ENCODE measurements around the gene MARCHF4. TPM values are rescaled to one million over a fixed set of nuclear protein-coding genes. Genes with fewer than 3 reads are reported as not detected.

The MARCHF4 gene
- total RNA-seq, 2 donors from 2014 or later, result not detected

DNA sequence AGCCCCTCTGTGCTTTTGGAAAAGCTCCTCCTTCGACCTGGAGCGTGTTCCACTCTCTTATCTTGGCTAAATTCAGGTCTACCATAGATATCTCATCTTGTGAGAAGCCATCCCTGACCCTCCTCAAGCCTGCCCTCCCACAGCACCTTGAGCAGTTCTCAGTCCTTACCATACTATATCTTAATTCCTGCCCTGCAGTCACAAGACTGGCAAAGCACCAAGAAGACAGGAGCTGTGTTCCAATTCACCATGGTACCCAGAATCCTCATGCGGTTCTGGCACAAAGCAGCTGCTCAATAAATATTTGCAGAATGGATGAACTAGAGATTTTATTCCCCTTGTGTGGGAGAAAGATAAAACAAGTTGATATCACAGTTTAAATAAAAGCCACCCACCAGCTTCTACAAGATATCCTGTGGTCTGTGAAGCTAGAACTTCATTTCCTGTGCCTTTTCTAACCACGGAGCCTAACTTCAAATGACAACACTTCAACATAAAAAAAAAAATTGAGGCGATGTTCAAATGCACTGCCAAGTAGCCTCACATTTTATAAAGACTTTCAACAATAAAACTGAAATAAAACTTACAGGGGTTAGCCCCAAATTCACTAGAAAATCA is 19.5 kb downstream of the MARCHF4 start:
- peaks cover 67% of the 10 kb centered on the region for H3K4me1 Mint-ChIP-seq (ENCODE audit: low read depth)
- H3K27ac Mint-ChIP-seq, result peak overlapping the region; percentile 64
- H3K36me3 Mint-ChIP-seq (ENCODE audit: insufficient read depth in 2 of 2), result no peaks in the 10 kb centered on the region
- peak overlapping the region; percentile 43 to 64 for H3K4me3 Mint-ChIP-seq
- ATAC-seq (replicated peaks in 1 of 2) (no peak), DNase-seq (no peak)
- no peaks in the 10 kb centered on the region for H3K27me3 Mint-ChIP-seq (ENCODE audit: low read depth)
- peaks cover 0 to 2% of the 10 kb centered on the region in 2 donors for H3K9me3 Mint-ChIP-seq

DNA sequence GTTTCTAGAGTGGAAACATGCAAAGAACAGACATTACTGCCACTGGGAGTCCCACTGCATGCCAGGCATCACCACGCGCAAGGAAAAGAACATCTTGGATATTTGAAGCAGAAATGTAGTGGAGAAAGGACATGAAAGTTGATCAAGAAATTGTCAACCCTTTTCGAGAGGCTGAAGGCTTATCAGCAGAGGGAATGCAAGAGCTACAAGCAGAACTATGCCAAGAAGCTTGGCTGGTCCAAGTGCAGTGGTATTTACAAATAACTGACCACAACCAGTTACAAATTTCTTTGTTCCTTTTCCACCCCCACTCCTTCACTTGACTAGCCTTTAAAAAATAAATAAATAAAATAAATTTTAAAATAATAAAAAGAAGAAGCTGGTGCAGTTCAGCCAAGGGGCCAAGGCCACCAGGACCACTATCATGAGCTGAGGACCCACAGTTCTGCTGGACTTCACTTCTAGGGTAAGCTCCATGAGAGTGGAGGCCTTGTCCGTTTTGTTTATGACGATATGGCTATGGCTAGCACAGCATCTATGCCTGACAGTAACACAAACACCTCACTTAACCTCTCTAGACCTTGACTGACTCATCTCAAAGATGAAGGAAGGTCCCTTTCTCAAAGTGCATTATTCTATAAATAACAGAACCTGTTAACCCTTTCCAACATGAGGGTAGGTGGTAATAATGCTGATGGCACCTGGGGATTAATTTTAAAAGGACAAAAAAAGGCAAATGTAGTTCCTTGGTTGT is 20.9 kb downstream of the MARCHF4 start:
- no peak for DNase-seq
- H3K4me3 Mint-ChIP-seq, result peak overlapping the region in 1 of 2 donors; percentile 45
- ATAC-seq (replicated peaks in 1 of 2), result no peak
- H3K27me3 Mint-ChIP-seq (ENCODE audit: low read depth), result no peaks in the 10 kb centered on the region
- H3K27ac Mint-ChIP-seq, result no peak overlapping the region
- peaks cover 0 to 1% of the 10 kb centered on the region in 2 donors for H3K36me3 Mint-ChIP-seq (ENCODE audit: insufficient read depth in 2 of 2)
- peaks cover 0 to 2% of the 10 kb centered on the region in 2 donors for H3K9me3 Mint-ChIP-seq
- H3K4me1 Mint-ChIP-seq (ENCODE audit: low read depth), result peaks cover 81% of the 10 kb centered on the region

DNA sequence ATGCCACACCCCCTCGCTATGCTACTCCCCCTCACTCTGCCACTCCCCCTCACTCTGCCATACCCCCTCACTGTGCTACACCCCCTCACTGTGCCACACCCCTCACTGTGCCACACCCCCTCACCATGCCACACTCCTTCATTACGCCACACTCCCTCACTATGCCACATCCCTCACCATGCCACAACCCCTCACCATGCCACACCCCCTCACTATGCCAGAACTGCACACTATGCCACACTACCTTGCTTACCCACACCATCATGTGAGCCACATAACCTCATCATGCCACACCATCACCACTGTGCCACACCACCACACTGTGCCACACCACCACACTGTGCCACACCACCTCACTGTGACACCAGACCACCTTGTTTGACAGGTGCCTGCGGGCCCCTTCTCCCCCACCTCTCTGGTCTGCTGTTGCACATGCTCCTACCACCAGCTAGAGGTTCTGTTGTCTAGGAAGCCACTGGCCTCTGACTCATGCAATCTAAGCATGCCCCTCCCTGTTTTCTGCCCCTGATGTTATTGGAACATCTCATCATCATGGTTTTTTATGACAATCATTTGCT is 22.0 kb downstream of the MARCHF4 start:
- Mint-ChIP-seq H3K36me3 (ENCODE audit: insufficient read depth in 2 of 2) (peaks cover 0 to 1% of the 10 kb centered on the region in 2 donors), H3K27me3 (ENCODE audit: low read depth) (no peaks in the 10 kb centered on the region), H3K9me3 (peaks cover 0 to 2% of the 10 kb centered on the region in 2 donors), H3K27ac (peak overlapping the region; percentile 13), H3K4me3 (peak overlapping the region; percentile 11 to 21), H3K4me1 (ENCODE audit: low read depth) (peaks cover 85% of the 10 kb centered on the region)
- DNase-seq (peak; percentile 44 to 73), ATAC-seq (replicated peaks in 1 of 2) (peak; percentile 72 to 74)

DNA sequence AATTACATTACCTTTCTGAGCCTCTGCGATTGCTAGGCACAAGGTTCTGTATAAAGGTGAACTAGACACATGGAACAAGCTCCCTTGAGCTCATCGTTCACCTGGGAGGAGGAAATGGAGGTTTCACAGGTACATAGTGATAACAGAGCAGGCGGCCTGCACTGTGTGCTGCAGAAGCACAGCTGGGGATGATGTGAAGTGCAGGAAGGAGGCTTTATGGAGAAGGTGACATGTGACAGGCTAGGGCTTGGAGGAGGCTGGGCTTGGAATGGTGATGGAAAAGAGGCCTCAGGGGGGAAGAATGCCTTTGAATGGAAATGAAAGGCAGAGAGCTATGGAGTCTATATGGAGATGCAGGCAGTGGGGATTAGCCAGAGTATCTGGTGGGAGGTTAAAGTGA is 22.9 kb downstream of the MARCHF4 start:
- DNase-seq (no peak), ATAC-seq (replicated peaks in 1 of 2) (peak; percentile 26 to 29)
- peaks cover 86% of the 10 kb centered on the region for H3K4me1 Mint-ChIP-seq (ENCODE audit: low read depth)
- peak overlapping the region; percentile 80 for H3K27ac Mint-ChIP-seq
- peaks cover 0 to 1% of the 10 kb centered on the region in 2 donors for H3K36me3 Mint-ChIP-seq (ENCODE audit: insufficient read depth in 2 of 2)
- peaks cover 0 to 2% of the 10 kb centered on the region in 2 donors for H3K9me3 Mint-ChIP-seq
- peak overlapping the region; percentile 67 to 73 for H3K4me3 Mint-ChIP-seq
- no peaks in the 10 kb centered on the region for H3K27me3 Mint-ChIP-seq (ENCODE audit: low read depth)

DNA sequence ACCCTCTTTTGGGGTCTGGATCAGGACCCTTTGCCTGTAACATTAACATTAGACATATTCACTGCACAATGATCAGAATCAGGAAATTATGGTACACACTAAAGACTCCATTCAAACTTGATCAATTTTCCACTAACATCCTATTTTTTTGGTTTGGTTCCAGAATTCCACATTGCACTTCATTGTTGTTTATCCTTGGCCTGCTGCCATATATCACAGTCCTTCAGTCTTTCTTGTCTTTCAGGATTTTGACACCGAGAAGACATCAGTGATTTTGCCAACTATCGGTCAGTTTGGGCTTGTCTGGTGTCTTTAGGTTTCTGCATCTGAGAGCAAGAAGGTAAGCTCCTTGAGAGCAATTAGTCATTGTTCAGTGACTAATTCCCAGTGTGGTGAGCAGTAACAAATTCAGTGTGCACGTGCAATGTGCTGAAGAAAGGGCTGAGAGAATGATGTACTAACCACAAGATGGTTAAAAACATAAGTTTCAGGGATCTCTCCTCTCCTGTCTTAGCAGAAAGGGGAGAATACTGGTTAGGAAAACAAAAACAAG is 23.5 kb downstream of the MARCHF4 start:
- Mint-ChIP-seq H3K27me3 (ENCODE audit: low read depth) (no peaks in the 10 kb centered on the region), H3K9me3 (peaks cover 0 to 2% of the 10 kb centered on the region in 2 donors), H3K27ac (peak overlapping the region; percentile 80), H3K4me1 (ENCODE audit: low read depth) (peaks cover 84% of the 10 kb centered on the region), H3K36me3 (ENCODE audit: insufficient read depth in 2 of 2) (peaks cover 0 to 1% of the 10 kb centered on the region in 2 donors), H3K4me3 (peak overlapping the region; percentile 67 to 73)
- peak; percentile 39 to 55 for DNase-seq
- peak; percentile 74 to 76 for ATAC-seq (replicated peaks in 1 of 2)

DNA sequence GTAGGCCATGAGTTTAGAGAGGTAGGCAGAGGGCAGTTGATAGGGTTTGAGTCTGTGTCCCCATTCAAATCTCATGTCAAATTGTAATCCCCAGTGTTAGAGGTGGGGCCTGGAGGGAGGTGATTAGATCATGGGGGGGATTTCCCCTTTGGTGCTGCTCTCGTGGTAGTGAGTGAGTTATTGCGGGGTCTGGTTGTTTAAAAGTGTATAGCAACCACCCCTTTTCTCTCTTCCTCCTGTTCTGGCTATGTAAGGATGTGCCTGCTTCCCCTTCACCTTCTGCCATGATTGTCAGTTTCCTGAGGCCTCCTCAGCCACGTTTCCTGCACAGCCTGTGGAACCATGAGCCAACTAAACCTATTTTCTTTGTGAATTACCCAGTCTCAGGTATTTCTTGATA is 25.5 kb downstream of the MARCHF4 start:
- peak overlapping the region; percentile 39 for H3K27ac Mint-ChIP-seq
- H3K9me3 Mint-ChIP-seq, result peaks cover 0 to 2% of the 10 kb centered on the region in 2 donors
- peaks cover 64% of the 10 kb centered on the region for H3K4me1 Mint-ChIP-seq (ENCODE audit: low read depth)

DNA sequence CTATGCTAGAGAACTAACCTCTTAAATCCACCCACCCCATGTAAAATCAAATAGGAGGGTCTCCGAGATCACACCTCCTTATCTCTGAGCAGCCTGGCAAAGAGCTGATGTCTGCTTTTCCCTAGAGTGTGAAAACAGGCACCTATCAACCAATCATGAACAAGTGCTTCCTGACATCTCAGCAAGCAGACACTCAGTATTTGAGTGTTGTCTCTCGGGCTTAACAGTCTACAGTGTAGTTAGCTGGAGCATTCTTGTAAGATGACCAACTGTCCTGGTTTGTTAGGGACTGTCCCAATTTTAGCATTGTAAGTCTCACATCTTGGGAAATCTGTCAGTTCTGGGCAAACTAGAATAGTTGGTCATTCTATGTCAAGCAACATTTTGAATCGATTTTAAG is 26.4 kb downstream of the MARCHF4 start:
- no peak for DNase-seq
- Mint-ChIP-seq H3K27ac (no peak overlapping the region), H3K27me3 (ENCODE audit: low read depth) (no peaks in the 10 kb centered on the region), H3K36me3 (ENCODE audit: insufficient read depth in 2 of 2) (peaks cover 0 to 1% of the 10 kb centered on the region in 2 donors), H3K4me3 (no peak overlapping the region), H3K4me1 (ENCODE audit: low read depth) (peaks cover 65% of the 10 kb centered on the region), H3K9me3 (peaks cover 0 to 2% of the 10 kb centered on the region in 2 donors)
- no peak for ATAC-seq (replicated peaks in 1 of 2)

More for the DNA sequence above, 25.5 kb downstream of the MARCHF4 start:
- DNase-seq, result peak; percentile 33 to 50
- Mint-ChIP-seq H3K36me3 (ENCODE audit: insufficient read depth in 2 of 2) (peaks cover 0 to 1% of the 10 kb centered on the region in 2 donors), H3K27me3 (ENCODE audit: low read depth) (no peaks in the 10 kb centered on the region), H3K4me3 (peak overlapping the region; percentile 54 to 71)
- ATAC-seq (replicated peaks in 1 of 2), result peak; percentile 51 to 54

DNA sequence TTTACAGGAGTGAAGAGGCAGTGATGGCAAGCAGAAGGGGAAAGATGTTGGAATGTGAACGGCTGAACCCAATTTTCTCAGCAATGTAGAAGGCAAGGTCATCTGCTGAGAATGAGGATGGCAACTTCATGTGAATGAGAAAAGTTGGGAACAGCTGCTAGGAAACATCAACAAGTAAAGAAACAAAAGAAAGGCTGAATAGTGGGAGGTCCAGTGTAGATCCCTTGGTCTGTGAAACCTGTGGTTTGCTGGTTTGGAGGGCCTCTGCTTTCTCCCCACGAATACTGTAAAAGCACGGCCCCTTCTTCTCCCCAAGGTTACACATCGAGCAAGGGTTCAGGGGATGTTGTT is 27.4 kb downstream of the MARCHF4 start:
- ATAC-seq (replicated peaks in 1 of 2), result no peak
- Mint-ChIP-seq H3K4me1 (ENCODE audit: low read depth) (peaks cover 57% of the 10 kb centered on the region), H3K27ac (no peak overlapping the region)

DNA sequence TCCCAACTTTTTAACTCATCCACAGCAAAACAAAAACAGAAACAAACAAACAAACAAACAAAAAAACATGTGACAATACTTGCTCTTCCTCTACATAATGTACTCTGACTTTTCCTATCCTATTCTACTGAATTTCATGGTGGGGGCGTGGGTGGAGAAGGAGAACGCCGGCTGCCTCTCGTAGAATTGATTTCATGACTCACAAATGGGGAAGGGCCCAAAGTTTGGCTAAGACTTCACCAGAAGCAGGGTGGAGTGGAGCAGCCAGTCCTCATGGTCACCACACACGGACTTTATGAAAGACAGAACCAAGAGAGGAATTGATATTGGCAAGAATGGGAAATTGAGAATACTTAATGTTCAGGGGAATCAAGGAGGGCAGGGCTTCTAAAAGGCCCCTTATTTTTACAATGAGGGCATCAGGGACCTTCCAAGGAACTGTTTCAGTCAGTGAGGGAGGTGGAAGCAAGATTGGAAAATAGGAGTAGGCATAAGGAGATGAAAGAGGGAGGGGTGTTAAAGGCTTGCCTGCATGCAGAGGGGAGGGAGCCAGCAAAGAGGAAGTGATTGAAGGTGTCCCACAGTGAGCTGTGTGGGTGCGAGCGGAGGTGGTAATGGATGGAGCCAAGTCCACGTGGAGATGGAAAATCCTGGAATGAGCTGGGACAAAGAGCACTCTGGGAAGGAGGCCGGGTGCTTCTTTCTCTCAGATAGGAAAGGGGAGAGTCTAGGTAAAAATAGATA is 27.9 kb downstream of the MARCHF4 start:
- H3K36me3 Mint-ChIP-seq (ENCODE audit: insufficient read depth in 2 of 2), result peaks cover 0 to 1% of the 10 kb centered on the region in 2 donors
- H3K4me3 Mint-ChIP-seq, result no peak overlapping the region

More for the DNA sequence above, 27.4 kb downstream of the MARCHF4 start:
- H3K4me3 Mint-ChIP-seq, result no peak overlapping the region
- no peaks in the 10 kb centered on the region for H3K27me3 Mint-ChIP-seq (ENCODE audit: low read depth)
- H3K36me3 Mint-ChIP-seq (ENCODE audit: insufficient read depth in 2 of 2), result peaks cover 0 to 1% of the 10 kb centered on the region in 2 donors
- DNase-seq, result no peak
- H3K9me3 Mint-ChIP-seq, result peaks cover 0 to 2% of the 10 kb centered on the region in 2 donors

DNA sequence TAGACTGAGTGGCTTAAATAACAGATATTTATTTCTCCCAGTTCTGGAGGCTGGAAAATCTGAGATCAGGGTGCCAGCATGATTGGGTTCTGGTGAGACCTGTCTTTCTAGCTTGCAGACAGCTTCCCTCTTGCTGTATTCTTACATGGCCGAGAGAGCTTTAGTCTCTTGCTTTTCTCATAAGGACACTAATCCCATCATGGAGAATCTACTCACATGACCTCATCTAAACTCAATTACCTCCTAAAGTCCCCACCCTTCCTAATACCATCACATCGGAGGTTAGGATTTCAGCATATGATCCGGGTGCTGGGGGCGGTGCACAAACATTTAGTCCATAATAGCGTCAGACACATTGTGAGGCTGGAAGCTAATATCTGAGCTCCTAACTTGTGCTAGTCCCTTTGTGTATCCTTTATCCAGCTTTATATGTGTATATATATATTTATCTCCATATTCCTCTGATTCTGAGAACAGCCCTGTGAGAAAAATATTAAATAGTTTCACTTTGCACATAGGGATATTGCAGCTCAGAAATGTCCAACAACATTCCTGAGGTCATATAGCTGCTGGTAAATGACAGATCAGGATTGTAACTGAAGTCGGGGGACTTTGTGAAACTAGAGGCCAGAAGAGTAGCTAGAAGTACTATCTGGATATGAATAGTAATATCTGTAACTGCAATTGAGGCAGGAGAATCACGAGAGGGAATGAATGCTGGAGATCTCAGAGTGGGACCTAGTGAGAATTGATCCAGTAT is 28.9 kb downstream of the MARCHF4 start:
- peaks cover 0 to 1% of the 10 kb centered on the region in 2 donors for H3K36me3 Mint-ChIP-seq (ENCODE audit: insufficient read depth in 2 of 2)
- H3K4me1 Mint-ChIP-seq (ENCODE audit: low read depth), result peaks cover 42% of the 10 kb centered on the region
- H3K27ac Mint-ChIP-seq, result no peak overlapping the region
- DNase-seq (no peak), ATAC-seq (replicated peaks in 1 of 2) (no peak)
- H3K9me3 Mint-ChIP-seq, result peaks cover 0 to 4% of the 10 kb centered on the region in 2 donors
- H3K27me3 Mint-ChIP-seq (ENCODE audit: low read depth), result peaks cover 4% of the 10 kb centered on the region
- H3K4me3 Mint-ChIP-seq, result no peak overlapping the region

More for the DNA sequence above, 27.9 kb downstream of the MARCHF4 start:
- H3K9me3 Mint-ChIP-seq, result peaks cover 0 to 2% of the 10 kb centered on the region in 2 donors
- no peaks in the 10 kb centered on the region for H3K27me3 Mint-ChIP-seq (ENCODE audit: low read depth)
- no peak overlapping the region for H3K27ac Mint-ChIP-seq
- ATAC-seq (replicated peaks in 1 of 2) (no peak), DNase-seq (no peak)
- H3K4me1 Mint-ChIP-seq (ENCODE audit: low read depth), result peaks cover 52% of the 10 kb centered on the region

DNA sequence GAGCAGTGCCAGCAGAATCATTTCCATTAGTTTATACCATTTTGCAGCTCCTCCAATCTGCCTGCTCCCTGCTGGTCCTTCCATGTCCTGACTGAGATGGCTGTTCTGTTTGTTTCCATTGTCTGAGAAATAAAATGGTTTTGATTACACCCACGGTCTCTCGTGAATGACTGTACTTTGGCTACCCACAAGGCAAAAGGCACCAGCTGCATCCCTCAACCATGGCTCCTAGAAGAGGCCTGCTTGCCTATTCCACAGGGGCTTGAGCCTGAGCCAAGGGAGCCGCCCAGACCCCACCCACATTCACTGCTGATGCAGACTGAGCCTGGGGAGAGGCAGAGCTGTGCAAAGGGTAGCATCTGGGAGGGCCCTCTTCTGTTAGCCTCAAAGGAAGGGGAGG is 31.2 kb downstream of the MARCHF4 start:
- H3K4me1 Mint-ChIP-seq (ENCODE audit: low read depth), result peaks cover 19% of the 10 kb centered on the region

DNA sequence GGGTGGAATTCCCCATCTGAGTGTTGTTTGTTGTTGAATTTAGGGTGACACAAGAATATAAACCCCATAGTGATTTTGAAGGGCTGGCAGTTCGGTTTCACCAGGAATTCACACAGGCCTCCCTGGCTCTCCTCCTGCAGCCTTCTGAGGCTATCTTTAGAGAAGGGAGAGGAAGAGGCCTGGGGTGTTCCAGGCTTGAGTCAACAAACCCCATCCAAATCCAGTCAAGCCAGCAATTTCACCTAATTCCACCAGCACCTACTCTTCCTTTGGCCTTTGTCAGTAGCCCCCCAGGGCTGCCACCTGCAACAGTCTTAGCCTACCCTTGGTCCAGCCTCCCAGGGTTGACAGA is 32.0 kb downstream of the MARCHF4 start:
- no peak overlapping the region for H3K4me3 Mint-ChIP-seq
- ATAC-seq (replicated peaks in 1 of 2) (no peak), DNase-seq (no peak)
- peaks cover 18% of the 10 kb centered on the region for H3K4me1 Mint-ChIP-seq (ENCODE audit: low read depth)
- H3K27me3 Mint-ChIP-seq (ENCODE audit: low read depth), result peaks cover 6% of the 10 kb centered on the region
- no peak overlapping the region for H3K27ac Mint-ChIP-seq
- peaks cover 0 to 5% of the 10 kb centered on the region in 2 donors for H3K9me3 Mint-ChIP-seq
- H3K36me3 Mint-ChIP-seq (ENCODE audit: insufficient read depth in 2 of 2), result no peaks in the 10 kb centered on the region

More for the DNA sequence above, 31.2 kb downstream of the MARCHF4 start:
- H3K27me3 Mint-ChIP-seq (ENCODE audit: low read depth), result peaks cover 6% of the 10 kb centered on the region
- peaks cover 0 to 5% of the 10 kb centered on the region in 2 donors for H3K9me3 Mint-ChIP-seq
- no peaks in the 10 kb centered on the region for H3K36me3 Mint-ChIP-seq (ENCODE audit: insufficient read depth in 2 of 2)
- peak; percentile 86 to 88 for ATAC-seq (replicated peaks in 1 of 2)
- H3K4me3 Mint-ChIP-seq, result no peak overlapping the region
- H3K27ac Mint-ChIP-seq, result no peak overlapping the region
- DNase-seq, result peak in 1 of 2 donors; percentile 34
